Spleen (tissue), 7 donors: ENCODE results near the gene AZU1.
A peak's percentile ranks its signal among the peaks of the same experiment; 100 is the strongest.

ENCODE experiments used
- POLR2A ChIP-seq, 3 donors: fragments of 450-650 bp; IDR thresholded peaks; one replicate each; pipeline ENCODE4 v1.5.1; 2017; ENCODE audit warnings: antibody characterized with exemption in 3 of 3, mild to moderate bottlenecking in 1 of 3
- POLR2AphosphoS5 ChIP-seq, 3 donors: sonication (generic); formaldehyde crosslinking; IDR thresholded peaks; one replicate each; pipeline ENCODE4 v1.5.1; 2017; ENCODE audit warnings: antibody characterized with exemption in 3 of 3
- TF ChIP-seq, protein P1 (sequence below), 11 experiments: fragments of 200-600 bp in 7 of 11; fragments of 450-650 bp in 4 of 11; sonication (generic) in 4 of 11; IDR thresholded peaks in 8 of 11; conservative IDR thresholded peaks in 3 of 11; 1 replicate in 7 of 11; 2 replicates in 4 of 11; pipeline versions ENCODE4 v1.4.0 to v1.8.0; 2016 to 2021; ENCODE audit warnings: antibody characterized with exemption in 11 of 11, inconsistent platforms in 4 of 11, mild to moderate bottlenecking in 1 of 11
- donor health status: DM: no; HTN: no; CAD: no; lungs with moderate emphysema.
- donor health status: DM: no; HTN: no; CAD: no.
- donor health status: DM: no; HTN: no; CAD: no.

GRCh38 chr19:806815-807421 lies 20.7 kb upstream of the AZU1 start:
- TF ChIP-seq, protein P1, sequence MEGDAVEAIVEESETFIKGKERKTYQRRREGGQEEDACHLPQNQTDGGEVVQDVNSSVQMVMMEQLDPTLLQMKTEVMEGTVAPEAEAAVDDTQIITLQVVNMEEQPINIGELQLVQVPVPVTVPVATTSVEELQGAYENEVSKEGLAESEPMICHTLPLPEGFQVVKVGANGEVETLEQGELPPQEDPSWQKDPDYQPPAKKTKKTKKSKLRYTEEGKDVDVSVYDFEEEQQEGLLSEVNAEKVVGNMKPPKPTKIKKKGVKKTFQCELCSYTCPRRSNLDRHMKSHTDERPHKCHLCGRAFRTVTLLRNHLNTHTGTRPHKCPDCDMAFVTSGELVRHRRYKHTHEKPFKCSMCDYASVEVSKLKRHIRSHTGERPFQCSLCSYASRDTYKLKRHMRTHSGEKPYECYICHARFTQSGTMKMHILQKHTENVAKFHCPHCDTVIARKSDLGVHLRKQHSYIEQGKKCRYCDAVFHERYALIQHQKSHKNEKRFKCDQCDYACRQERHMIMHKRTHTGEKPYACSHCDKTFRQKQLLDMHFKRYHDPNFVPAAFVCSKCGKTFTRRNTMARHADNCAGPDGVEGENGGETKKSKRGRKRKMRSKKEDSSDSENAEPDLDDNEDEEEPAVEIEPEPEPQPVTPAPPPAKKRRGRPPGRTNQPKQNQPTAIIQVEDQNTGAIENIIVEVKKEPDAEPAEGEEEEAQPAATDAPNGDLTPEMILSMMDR (IDR thresholded peaks at IDR 0.05 in 8 of 11, conservative IDR thresholded peaks at IDR 0.05 in 3 of 11): no peak
- TF ChIP-seq POLR2A (IDR thresholded peaks at IDR 0.05): no peak
- TF ChIP-seq POLR2AphosphoS5 (IDR thresholded peaks at IDR 0.05): peak; percentile 24 to 68 (median 44)
